CD4-positive, alpha-beta T cell treated with Interleukin-2 at 100 ng/mL for 4 hours (primary cell): ENCODE measurements around the gene ARMH1.

Experiments
- DNase-seq: peaks from one replicate; pipeline ENCODE4 v3.0.0-alpha.2; 2020; ENCODE audit warnings: low spot score

Gene ARMH1

DNA sequence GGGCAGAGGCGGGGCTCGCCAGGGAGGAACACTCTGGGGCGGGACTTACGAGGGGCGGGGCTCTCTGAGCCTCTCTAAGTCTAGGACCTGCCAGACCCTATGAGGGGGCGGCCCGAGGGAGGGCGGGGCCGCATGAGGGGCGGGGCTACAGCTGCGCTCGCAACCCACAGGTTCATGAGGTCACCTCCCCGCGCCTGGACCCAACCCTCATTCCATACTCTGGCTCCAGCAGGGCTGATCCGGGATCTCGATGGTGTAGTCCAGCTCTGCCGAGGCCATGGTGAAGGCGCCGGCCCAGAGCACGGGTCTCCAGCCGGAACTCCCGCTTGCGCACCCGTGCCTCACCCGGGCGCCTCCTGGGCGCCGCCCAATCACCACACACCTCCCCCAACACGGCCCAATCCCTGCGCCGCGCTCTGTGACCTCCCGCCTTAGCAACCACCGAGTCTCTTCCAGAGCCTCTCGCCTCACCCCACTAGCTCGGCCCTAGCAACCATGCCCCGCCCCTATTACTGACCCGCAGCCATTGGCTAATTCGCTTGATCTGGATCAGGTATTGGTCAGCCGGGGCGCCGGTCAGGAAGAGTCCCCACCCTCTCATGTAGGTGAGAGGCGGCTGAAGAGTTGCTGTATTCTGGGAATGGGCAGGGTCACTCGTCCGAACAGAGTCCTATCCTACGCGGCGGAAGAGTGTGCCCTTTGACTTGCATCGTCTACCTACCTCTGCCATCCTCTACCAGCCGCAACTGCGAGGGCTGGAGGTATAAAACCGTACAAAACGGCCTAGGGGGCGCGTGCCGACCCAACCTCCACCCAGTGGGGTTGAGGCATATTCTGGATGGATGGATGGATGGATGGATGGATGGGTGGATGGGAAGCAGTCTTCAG, at the start of gene ARMH1, which contains the start of gene TMEM53:
Gene ARMH1, plus strand, starts transcription at position 602 of the 888 bp plus-strand sequence. CDS start 14,984 bp downstream, outside the sequence.
Gene TMEM53, minus strand, starts transcription at position 369 of the 888 bp plus-strand sequence. Its CDS starts 90 bp downstream, at position 279.
- peak; percentile 99 for DNase-seq

DNA sequence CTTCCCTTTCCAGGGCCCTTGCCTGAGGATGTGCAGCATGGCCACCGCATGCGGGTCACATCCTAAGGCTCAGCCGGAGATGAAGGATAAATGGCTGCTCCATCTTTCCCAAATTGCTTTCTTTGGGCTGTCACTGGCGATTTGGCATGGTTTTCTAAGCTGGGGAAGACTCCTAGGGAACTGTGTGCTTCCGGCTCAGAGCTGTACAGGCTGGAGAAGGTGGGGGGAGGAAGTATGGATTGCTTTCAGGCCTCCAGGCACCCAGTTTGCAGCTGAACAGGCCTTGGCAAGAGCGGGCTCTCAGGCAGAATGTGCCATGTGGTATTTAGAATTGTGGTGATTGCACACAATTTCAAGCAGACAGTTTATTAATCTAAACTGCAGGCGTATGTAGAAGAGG, 49.2 kb upstream of the ARMH1 start:
- no peak for DNase-seq

DNA sequence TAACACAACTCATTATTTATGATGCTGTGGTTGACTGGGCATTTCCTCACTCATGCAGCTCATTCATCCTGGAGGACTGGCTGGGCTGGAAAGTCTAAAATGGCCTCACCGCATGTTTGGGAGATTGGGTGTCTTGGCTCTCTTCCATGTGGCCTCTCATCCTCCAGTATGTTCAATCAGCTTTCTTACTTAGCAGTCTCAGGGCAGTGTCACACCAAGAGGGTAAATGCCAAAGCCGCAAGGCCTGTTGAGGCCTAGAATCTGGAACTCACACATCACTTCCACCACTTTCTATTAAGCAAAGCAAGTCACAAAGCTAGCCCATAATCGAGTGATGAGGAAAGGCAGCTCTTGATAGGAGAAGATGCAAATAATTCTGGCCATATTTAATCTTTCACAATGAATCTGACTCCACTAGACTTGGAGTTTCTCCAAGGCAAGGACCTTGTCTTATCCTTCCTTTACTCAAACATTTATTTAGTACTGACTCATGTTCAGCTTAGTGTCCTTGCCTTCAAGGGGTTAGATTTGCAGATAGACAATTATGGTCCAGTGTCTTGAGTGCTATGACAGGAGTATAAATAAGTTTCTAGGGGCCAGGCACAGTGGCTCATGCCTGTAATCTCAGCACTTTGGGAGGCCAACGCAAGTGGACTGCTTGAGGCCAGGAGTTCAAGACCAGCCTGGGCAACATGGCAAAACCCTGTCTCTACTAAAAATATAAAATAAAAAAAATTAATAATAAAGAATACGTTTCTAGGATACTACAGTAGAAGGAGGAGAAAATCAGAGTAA, 45.4 kb upstream of the ARMH1 start:
- no peak for DNase-seq

DNA sequence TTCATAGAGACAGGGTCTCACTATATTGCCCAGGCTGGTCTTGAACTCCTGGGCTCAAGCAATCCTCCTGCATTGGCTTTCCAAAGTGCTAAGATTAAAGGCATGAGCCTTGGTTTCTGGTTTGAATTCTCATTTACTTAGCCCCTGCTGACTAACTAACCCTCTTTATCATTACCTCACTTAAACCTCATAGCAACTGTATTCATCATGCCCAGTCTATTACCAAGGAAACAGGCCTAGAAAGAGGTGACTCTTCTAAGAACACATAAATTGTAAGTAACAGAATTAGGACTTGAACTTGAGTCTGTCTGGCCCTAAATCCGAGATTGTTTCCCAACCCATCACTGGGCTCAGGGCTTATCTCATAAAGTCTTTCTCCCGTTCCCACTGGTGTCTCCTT, 44.4 kb upstream of the ARMH1 start:
- no peak for DNase-seq

DNA sequence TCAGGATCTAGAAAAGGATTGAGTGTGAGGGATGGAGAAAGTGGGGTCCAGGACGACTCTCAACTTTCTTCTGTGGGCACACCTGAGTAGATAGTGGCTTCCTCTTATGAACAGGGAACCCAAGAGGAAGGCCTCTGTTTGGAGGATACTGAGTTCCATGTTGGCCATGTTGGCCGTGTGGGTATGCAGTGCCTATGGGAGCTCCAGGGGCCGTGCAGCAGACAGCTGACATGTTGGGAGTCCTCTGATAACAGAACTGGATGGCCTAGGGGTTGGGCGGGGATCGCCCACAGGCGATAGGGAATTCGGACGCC, 43.2 kb upstream of the ARMH1 start:
- no peak for DNase-seq

DNA sequence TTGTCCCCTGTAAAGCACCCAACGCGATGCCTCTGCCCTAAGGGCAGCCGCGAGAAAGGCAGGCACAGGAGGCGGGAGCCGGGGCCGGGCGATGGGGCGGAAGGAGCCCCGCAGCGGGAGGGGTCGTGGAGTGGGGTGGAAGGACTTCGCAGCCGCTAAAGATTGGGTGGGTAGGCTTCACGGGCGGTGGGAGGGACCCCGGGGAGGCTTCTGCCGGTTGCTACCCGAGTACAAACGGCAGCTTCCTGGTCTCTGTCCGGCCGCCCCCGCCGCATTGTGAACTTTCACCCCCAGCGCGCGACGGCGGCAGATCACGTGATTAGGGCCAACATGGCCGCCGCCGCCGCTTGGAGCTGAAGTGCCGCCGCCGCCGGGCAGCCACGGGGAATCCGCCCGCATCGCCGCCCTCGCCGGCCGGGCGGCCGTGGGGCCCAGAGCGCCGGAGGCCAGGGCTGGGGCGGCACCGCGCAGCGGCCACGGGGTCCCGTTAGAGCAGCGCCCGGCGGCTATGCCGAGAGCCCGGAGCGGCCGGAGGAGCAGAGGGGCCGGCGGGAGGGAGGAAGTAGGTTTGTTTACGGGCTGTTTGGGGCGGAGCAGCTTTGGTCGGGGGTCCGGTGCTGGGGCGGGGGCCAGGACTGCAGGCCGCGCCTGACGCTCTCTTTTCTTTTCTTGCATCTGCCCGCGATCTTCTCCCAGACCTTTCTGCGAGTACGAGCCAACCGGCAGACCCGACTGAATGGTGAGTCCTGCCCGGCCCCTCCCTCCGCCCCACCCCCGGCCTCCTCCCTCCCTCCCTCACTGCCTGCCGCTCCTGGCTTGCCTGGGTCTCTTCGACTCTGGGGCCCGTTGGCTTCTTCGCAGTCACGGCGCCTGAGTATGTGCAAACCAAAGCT, 42.6 kb upstream of the ARMH1 start:
- DNase-seq, result peak; percentile 88

DNA sequence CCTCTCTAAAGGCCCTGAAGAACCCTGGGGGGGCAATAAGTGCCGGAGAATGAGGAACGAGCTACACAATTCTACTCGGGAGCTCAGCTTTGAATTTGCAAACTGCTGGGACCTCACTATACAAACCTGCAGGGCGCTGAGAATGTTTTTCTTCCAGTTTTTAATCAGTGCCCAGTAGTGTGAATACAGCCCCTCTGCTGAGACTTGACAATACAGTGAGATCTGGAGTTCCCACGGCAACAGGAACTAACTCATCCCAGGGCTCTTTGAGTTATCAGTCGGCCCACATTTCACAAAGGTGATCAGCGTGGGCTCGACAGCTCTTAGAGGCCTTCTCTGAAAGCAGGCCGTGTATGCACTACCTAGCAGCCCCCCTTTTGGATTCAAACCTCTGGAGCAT, 41.9 kb upstream of the ARMH1 start:
- DNase-seq, result peak; percentile 9

DNA sequence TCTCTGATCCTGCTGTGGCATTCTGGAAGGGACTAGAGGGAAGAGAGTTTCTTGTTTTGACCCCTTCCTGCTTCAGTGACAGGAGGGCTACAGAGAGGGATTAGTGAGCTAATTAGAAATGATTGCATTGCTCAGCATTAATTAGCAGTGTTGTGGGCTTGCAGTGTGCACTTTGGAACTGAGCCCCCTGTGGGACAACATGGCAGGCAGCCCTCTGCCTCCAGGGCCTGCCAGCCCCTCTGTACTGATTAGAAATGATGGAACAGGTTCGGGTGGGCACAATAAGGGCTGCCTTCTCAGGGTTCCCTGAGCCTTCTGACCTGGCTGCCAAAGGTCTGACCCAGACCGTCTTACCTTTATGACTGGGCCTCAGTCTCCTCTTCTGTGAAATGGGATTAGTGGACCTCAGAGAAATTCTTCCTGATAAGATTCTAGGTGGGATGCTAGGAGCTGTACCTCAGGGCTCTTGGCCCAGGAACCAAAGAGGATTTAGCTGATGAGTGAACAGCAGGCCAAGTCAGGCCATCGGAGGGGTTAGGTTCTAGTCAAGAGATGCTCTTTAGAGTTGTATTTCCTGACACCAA, 39.8 kb upstream of the ARMH1 start:
- no peak for DNase-seq

DNA sequence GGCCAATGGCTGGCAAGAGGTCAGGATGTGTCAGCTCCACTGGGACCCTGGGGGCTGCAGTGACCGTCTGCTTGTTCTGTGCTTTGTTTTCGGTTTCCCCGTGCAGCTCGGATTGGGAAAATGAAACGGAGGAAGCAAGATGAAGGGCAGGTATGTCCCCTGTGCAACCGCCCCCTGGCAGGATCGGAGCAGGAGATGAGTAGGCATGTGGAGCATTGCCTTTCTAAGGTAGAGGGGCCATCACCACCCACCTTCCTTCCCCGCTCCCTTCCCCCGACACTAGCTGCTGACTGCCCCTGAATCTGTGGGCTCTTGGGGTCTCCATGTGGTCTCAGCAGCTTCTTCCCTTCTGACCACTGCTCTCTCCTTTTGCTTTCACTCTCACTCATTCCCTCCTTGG, 39.1 kb upstream of the ARMH1 start:
- DNase-seq, result no peak

DNA sequence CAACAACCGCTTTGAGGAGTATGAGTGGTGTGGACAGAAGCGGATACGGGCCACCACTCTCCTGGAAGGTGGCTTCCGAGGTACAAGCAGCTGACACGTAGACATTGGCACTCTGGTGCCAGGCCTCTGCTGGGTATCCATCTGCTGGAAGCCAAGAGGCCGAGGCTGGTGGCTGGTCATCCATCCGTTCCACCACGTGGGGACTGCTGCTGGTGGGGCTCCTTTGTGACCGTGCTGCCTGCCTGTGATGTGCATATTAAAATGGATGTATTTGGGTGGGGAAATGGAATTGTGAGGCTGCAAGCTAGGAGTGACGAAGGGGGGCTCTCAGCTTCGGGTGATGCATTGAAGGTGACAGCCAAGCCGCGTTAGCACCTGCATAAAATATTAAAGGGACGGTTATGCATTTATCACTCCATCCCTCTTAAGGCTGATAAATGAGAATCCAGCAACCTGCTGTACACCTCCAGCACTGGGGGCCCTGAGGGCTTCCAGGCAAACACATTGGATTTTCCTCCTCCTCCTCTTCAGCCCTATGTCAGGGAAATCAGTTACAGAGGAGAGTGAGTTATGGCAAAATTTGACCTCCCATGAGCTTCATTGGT, 38.3 kb upstream of the ARMH1 start:
- no peak for DNase-seq

DNA sequence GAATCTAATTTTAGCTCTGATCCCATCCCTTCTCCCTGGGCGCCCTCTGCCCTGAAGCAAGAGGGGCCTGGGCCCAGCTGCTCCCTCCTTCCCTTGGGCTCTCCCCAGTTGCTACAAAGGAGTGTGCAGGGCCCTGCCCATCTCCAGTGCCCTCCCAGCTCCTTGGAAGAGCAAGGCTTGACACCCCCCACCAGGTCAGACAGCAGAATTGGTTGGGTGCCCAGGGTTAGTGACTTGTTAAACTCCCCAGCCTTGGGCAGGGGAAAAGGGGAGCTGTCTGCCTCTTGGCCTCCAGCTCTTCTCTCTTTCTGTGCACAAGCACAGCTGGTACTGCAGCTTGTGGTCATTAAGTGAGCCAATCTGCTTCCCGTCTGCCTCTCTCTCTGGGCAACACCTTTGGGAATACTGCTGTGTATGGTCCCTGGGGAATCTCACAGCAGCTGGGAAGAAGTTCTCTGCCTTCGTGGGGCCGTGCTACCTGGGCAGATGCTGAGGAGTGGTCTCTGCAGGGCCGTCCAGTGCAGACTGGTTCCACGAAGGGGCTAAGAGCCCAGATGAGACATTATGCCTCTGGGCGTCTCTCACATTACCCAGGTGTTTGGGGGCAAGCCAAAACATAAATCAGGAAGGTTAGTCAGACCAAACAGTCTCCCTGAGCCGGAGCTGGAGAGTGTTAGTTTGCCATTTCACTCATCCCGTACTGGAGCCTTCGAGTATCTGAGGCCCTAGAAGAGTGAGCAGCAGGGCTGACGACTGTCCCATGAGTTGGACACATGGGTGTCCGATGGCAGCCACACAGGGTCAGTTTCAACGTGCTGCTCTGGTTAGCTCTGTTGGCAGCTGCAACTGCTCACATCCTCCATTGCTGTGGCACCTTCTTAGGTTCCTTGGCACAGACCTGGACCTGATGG, 37.6 kb upstream of the ARMH1 start:
- no peak for DNase-seq

DNA sequence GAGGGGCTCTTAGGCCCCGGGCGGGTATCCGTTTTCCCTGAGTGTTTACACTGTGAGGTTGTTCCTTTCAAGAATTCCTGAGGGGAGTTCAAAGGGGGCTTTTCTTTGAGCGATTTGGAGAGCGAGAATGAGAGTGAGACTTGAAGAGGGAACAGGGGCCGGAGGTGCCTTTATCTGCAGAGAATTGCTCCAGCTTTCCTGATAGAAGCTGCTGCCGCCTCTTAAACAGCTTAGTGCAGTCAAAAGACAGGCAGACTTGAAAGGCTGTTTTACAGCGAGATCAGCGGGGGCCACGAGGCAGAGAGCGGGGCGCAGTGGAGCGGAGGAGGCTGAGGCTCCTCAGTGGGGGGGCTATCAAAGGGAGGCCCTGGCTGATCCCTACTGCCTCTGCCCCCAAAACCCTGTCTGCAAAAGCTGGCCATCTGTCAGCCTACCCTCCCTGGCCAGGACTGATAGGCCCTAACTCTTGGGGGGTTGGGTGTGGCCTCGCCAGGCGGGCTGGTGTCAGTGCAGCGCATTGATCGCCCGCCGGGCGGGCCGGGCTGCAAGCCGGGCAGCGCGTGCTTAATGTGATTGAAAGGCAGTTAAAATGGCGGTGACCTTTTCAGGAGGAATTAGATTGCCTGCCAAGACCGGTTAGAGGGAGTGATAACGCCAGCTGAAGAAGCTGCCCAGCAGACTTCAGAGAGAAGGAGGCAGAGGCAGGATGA, 36.7 kb upstream of the ARMH1 start:
- no peak for DNase-seq

DNA sequence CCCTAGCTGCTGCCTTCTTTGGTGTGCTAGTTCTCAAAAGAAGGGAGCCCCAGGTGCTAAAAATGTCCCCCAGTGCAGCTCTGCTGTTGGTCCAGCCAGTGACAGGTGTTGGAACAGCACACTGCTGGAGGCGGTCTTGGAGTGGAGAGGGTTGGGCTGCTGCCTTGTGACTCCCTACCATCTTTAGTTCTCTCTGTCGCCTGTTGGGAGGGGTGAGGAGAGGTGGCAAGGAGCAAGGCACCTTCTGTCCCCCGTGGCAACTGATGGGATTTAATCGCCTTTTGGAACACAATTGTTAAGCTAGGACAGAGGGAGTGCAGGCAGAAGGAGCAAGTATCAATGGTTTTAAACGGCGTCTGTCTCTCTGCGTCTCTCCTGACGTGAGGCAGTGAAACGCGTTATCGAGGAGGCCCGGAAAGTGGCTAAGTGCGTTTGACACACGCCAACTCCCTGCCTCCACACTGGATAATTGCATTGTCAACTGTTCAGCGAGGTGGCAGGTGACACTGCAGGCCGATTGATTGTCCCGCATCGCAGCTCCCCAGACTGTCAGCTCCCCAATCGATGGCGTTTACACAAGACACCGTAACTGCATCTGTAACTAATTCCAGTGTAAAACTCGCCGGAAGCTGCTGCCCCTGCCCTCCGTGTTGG, 34.2 kb upstream of the ARMH1 start:
- no peak for DNase-seq

DNA sequence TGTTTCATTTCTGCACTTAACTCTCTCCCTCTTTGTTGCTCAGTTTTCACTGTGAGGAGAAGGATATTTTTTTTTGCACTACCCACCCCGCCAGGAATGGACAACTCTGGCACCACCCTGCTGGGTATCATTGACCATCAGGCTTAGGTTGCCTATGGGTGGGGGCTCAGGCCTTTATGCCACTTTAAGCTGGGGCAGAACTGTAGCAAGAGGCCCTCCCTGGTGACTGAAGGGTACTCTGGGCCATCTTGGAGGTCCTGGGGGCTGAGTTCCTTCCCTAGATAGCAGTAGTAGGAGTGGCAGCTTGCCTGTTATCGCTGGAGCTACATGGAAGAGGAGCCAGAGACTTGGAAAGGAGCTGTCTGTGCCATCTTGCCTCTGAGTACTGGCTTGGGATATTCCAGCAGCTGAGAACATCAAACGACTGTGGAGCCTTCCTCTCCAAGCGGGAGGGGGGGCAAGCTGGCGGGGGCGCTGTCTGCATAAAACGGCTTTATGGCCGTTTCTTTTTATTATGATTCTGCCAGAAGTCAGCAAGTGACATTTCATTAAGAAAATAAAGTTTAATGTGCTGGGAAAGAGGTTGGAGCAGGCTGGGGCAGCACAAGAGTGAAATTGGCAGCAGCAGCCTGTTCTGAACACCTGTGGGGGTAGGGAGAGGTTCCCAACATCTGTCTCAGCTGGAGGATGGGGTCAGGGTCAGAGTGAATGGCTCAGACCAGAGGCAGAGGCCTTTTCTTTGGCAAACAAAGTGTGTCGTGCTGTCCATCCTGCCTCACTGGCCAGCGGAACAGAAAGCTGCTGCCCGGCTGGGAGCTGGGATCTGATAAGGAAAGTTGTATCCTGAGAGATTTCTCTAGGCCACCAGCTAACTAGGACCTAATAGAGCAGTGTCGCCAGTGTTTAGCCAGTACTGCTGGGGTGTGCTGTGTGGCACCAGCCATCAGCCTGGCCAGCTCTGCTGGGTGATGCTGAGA, 33.1 kb upstream of the ARMH1 start:
- DNase-seq, result no peak

DNA sequence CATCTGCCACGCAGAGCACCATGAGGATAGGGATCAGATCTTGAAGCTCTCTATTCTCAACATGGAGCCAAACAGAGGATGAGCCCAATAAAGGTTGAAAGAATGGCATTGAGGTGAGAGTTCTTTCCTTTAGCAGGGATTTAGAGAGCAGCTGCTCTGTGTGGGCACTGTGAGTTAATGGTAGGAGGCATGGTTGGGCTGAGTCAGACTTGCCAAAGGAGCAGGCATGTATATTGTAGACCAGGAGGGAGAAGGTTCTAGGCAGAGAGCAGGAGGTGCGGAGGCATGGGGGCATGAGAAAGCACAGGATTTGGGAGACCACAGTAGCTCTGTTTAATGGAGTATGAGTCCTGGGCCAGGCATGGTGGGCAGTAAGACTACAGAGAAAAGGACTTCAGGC, 32.3 kb upstream of the ARMH1 start:
- DNase-seq, result no peak

DNA sequence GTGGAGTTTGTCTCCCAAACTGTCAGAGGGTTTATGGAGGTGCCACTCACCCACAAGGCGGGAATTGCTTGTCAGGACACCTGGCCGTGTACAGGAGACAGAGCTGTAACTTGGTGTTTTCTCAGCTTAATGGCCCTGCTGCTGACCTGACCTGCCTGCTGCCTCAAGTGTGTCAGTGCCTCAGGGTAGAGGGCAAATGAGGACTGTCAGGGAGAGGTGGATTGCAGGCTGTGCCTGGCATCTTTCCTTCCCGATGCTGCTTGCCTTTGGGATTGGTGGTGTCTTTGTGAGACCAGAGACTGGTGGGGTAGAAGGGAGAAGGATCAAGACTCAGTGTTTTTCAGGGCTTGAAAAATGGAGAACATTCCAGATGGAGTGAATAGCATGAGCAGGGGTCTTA, 31.6 kb upstream of the ARMH1 start:
- DNase-seq, result no peak

DNA sequence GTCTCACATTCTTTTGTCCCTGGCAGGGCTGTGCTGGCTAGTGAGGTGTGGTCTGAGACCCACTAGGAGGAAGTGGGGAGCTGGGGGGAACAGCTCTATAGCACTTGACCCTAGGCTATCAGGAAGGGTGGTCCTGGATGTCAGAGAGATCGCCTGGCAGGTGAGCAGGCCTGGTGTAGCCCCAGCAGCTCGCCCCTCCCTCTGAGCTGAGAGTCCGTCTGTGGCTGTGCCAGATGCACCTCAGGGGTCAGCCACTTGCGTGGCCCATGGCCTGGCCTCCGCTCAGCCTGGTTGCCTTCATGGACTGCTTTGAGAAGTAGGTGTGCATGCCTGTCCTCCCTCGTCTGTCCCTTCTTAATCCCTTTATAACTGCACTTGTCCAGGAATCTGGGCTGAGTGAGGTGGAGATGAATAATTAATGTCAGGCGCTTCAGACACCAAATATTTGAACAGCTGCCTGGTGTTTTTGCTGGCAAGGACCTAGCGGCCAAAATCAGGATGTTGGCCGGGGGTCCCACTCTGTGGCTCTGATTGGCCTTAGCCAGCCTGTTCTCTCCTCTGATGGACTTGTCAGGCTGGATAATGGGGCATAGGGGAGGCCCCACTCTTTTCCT, 30.7 kb upstream of the ARMH1 start:
- DNase-seq, result no peak

DNA sequence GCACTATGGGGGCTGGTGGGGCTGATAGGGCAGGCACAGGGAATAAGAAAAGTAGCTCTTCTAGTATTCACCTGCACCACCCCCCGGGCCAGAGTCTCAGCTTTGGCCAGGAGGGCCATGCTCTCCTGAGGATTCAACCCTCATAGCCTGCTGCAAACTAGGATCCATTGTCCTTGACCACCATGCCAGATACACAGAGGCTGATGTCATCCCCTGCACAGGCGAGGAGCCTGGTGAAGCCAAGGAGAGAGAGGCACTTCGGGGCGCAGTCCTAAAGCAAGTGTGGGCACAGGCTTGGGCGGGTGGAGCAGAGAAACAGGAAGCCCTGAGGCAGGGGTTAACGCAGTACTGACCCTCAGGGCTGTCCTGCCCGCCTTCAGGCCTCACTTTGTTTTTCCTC, 29.7 kb upstream of the ARMH1 start:
- no peak for DNase-seq
